ENCODE measurements around the gene SCN2B.

Gene SCN2B

GRCh38 chr11:118161786-118162185, 14.7 kb downstream of the SCN2B start:
- no peak for DNase-seq
- TF ChIP-seq POLR2A (IDR thresholded peaks at IDR 0.05; ENCODE audit: low read length) (no peak), GATA1 (IDR thresholded peaks at IDR 0.05; ENCODE audit: low read depth, low read length) (no peak)

DNA sequence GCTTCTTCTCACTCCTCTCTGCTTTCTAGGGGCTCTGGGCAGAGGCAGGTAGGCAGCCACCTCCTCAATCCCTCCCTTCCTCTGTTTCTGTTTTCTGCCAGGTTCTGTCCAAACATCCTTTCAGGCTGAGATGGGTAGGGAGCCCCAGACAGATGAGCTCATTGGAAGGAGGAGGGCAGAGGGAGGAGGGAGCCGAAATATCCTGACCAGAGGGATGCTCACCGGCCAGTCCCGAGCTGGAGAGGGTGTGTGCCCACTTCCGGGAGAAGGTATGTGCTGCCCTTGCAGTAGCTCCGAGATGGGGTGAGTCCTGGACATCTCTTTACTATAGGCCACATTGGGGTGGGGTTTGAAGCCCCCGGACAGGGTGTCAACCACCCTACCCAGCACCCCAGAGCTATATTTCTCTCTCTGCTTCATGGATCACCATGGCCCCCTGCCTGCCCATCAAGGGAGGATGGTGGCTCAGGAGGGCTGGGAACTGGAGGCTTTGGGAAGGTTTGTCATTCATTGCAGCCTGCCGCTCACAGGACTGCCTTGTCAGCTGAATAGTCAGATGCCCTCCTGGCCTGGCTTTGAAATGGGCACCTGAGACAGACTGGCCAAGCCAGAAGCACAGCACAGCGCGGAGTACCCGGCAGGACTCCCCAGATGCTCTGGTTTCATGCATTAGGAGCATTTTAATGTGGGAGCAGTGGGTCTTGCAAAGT, 19.1 kb downstream of the SCN2B start:
- TF ChIP-seq POLR2A (IDR thresholded peaks at IDR 0.05; ENCODE audit: low read length) (no peak), GATA1 (IDR thresholded peaks at IDR 0.05; ENCODE audit: low read depth, low read length) (no peak)
- no peak for DNase-seq

GRCh38 chr11:118156531-118157185, 19.8 kb downstream of the SCN2B start:
- DNase-seq, result no peak
- TF ChIP-seq GATA1 (IDR thresholded peaks at IDR 0.05; ENCODE audit: low read depth, low read length) (no peak), POLR2A (IDR thresholded peaks at IDR 0.05; ENCODE audit: low read length) (no peak)

GRCh38 chr11:118155776-118156530, 20.5 kb downstream of the SCN2B start:
- no peak for TF ChIP-seq POLR2A (IDR thresholded peaks at IDR 0.05; ENCODE audit: low read length)
- no peak for DNase-seq

- no peak for TF ChIP-seq POLR2A (IDR thresholded peaks at IDR 0.05; ENCODE audit: low read length)
- DNase-seq, result no peak
Measured at GRCh38 chr11:118154641-118155040, 21.8 kb downstream of the SCN2B start.

DNA sequence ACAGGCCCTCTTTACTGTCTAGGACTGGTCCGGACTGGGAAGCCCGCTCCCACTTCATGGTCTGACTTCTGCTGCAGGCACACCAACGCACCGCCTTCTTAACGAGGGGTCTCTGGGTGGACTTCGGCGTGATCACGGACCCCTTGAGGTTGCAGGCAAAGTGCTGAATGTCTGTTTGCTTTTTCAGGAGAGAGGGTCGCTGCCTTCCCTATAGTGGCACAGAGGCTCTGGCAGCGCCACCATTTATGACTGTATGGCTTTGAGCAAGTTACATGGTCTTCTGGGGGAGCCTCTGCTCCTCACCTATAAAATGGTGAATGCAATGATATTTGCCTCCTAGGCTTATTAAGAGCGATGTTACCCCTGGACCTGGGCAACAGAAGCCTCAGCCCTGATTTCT, 22.5 kb downstream of the SCN2B start:
- TF ChIP-seq GATA1 (IDR thresholded peaks at IDR 0.05; ENCODE audit: low read depth, low read length) (no peak), POLR2A (IDR thresholded peaks at IDR 0.05; ENCODE audit: low read length) (no peak)
- DNase-seq, result no peak

- TF ChIP-seq POLR2A (IDR thresholded peaks at IDR 0.05; ENCODE audit: low read length) (no peak), GATA1 (IDR thresholded peaks at IDR 0.05; ENCODE audit: low read depth, low read length) (no peak)
Measured at GRCh38 chr11:118153516-118153915, 22.9 kb downstream of the SCN2B start.

GRCh38 chr11:118152552-118153471, 23.6 kb downstream of the SCN2B start, which contains the start of gene SCN4B:
SCN4B (minus strand) TSS chr11:118152823; CDS start chr11:118152673, 150 bp downstream.
- no peak for TF ChIP-seq GATA1 (IDR thresholded peaks at IDR 0.05; ENCODE audit: low read depth, low read length)
- TF ChIP-seq POLR2A (IDR thresholded peaks at IDR 0.05; ENCODE audit: low read length), result no peak
- DNase-seq, result no peak

More at GRCh38 chr11:118153516-118153915, 22.9 kb downstream of the SCN2B start:
- DNase-seq, result no peak

DNA sequence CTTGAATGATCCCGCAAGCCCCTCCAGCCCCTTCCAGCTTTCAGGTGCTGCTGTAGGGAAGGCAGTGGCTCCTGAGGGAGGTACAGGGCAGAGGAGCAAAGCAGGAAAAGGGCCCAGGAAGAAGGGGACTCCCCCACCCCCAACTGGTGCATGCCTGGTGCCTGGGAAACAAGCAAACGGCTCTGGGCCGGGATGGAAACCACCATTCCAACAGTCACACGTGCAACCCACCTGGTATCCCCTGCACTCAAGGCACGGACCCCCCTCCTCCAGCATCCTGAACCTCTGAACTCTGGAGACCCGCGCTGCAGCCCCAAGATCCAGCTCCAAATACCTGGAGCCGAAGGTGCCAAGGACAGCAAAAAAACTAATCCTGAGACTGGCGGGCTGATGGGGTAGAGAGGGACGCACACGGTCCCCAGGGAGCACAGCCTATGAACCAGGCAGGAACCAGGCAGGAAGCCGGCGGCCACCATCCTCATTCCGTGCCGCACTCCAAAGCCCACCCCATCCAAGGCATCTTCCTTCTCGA, 24.4 kb downstream of the SCN2B start:
- no peak for DNase-seq
- TF ChIP-seq POLR2A (IDR thresholded peaks at IDR 0.05; ENCODE audit: low read length) (no peak), GATA1 (IDR thresholded peaks at IDR 0.05; ENCODE audit: low read depth, low read length) (no peak)

DNA sequence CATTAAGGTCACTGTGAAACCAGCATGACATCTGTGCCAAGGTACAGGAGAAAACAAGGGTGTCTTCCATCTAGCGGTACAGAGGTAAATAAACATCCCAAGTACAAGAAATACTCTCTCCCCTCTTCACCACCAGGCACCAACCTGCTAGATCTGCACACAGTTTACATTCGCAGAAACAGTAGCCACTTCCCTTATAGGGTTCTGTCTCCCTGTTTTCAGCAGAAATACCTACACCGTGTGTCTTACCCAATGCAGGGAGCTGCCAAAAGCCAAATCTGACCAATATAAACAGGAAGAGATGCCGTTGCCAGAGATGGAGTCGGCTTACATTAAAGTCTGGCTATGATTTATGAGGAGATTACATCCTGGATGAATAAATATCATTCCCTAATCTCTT, 25.0 kb downstream of the SCN2B start:
- no peak for TF ChIP-seq POLR2A (IDR thresholded peaks at IDR 0.05; ENCODE audit: low read length)
- no peak for TF ChIP-seq GATA1 (IDR thresholded peaks at IDR 0.05; ENCODE audit: low read depth, low read length)
- DNase-seq, result no peak

DNA sequence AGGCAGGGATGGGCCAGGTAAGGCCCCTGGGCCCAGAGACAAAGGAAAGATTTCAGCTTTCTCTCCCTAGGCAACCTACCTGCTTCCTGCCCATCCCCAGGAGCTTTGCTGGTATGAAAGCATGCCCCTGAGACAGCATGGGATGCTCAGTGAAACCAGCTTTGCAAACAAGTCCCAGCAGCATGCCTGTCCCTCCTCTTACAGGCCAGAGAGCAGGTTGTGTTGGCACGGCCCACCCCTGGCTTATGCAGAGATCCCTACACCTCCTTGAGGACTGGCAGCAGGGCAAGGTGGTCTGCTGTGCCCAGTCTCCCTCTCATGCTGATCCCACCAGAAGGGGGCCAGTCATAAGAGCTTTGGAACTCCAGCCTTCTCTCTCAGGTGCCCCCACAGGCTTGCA, 26.9 kb downstream of the SCN2B start:
- no peak for DNase-seq
- no peak for TF ChIP-seq GATA1 (IDR thresholded peaks at IDR 0.05; ENCODE audit: low read depth, low read length)
- no peak for TF ChIP-seq POLR2A (IDR thresholded peaks at IDR 0.05; ENCODE audit: low read length)

DNA sequence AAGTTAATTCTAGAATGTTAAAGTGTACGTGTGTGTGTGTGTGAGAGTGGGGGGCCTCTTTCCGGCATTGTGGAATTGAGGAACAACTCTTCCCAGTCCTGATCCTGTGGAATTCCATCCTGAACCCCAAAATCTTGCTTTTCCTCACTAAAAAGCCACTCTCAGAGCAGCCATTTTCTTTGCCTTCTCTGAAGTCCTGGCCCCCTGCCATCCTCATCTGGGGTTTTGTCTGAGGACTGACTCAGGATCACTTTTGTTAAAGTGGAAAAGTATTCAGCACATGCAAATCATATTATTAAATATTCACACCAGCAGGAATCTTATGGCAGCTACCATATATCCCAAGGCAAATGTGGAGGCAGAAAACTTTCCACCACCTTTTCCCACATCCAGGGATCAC, 27.6 kb downstream of the SCN2B start:
- TF ChIP-seq GATA1 (IDR thresholded peaks at IDR 0.05; ENCODE audit: low read depth, low read length), result no peak
- no peak for TF ChIP-seq POLR2A (IDR thresholded peaks at IDR 0.05; ENCODE audit: low read length)
- no peak for DNase-seq

DNA sequence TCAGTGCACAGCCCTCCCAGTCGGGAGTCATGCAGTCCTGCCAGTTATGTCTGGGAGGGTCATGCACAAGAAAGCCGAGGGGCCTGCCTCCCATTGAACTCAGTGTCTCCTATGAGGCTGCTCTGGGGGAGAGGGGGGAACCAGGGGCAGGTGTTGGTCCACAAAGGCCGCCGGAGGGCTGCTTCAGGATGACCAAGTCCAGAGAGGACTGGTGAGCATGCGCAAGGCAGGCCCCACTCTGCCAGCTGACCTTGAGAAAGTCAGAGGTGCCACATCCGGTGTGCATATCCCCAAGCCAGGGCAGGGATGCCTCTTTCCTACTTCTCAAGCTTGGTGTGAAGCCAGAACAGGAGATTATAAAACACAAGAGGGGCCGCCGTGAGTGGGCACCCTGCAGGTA, 28.2 kb downstream of the SCN2B start:
- TF ChIP-seq GATA1 (IDR thresholded peaks at IDR 0.05; ENCODE audit: low read depth, low read length) (no peak), POLR2A (IDR thresholded peaks at IDR 0.05; ENCODE audit: low read length) (no peak)
- no peak for DNase-seq
